ENCODE results near the gene MAP1LC3C. TPM values are rescaled to one million over a fixed set of nuclear protein-coding genes. Genes with fewer than 3 reads are reported as not detected.

Gene MAP1LC3C
- total RNA-seq, 2 donors from 2014 or later, result 0.26 to 9.6 TPM

- no peak overlapping the region for H3K4me3 ChIP-seq
- 72 to 76% methylated on average over 5 of the region's 5 CpGs for WGBS, 2 donors
- intact Hi-C loops (cut with DNase I), result no loop called here
- ATAC-seq (no peak), DNase-seq (no peak)
- H3K4me1 ChIP-seq, result no peaks in the 10 kb centered on the region
- no peaks in the 10 kb centered on the region for H3K27me3 ChIP-seq
- TF ChIP-seq CTCF (IDR thresholded peaks at IDR 0.05) (no peak), POLR2A (IDR thresholded peaks at IDR 0.05) (no peak)
- no peak overlapping the region for H3K27ac ChIP-seq
- no peaks in the 10 kb centered on the region for H3K36me3 ChIP-seq (replicated peaks in 1 of 2; ENCODE audit: insufficient read depth in 1 of 2, low read depth in 2 of 2)
- no peaks in the 10 kb centered on the region for H3K9me3 ChIP-seq
These were observed 6.0 kb upstream of the MAP1LC3C start for GRCh38 chr1:242004751-242005495.

- Histone ChIP-seq H3K9me3 (no peaks in the 10 kb centered on the region), H3K36me3 (replicated peaks in 1 of 2; ENCODE audit: insufficient read depth in 1 of 2, low read depth in 2 of 2) (no peaks in the 10 kb centered on the region), H3K27me3 (no peaks in the 10 kb centered on the region), H3K4me3 (no peak overlapping the region), H3K27ac (no peak overlapping the region), H3K4me1 (peaks cover 8% of the 10 kb centered on the region)
- DNase-seq (no peak), ATAC-seq (no peak)
- TF ChIP-seq CTCF (IDR thresholded peaks at IDR 0.05), result no peak
- intact Hi-C loops (cut with DNase I), result no loop called here
- 47 to 54% methylated on average over 4 of the region's 4 CpGs for WGBS, 2 donors
These were observed 3.6 kb upstream of the MAP1LC3C start for GRCh38 chr1:242002510-242002909.

- Histone ChIP-seq H3K27me3 (no peaks in the 10 kb centered on the region), H3K4me3 (no peak overlapping the region), H3K36me3 (replicated peaks in 1 of 2; ENCODE audit: insufficient read depth in 1 of 2, low read depth in 2 of 2) (no peaks in the 10 kb centered on the region), H3K27ac (no peak overlapping the region), H3K4me1 (peaks cover 8% of the 10 kb centered on the region), H3K9me3 (no peaks in the 10 kb centered on the region)
- ATAC-seq (no peak), DNase-seq (no peak)
- WGBS, 2 donors, result 65 to 73% methylated on average over 5 of the region's 5 CpGs
- TF ChIP-seq CTCF (IDR thresholded peaks at IDR 0.05) (no peak), POLR2A (IDR thresholded peaks at IDR 0.05) (no peak)
- intact Hi-C loops (cut with DNase I), result no loop called here
These were observed 3.2 kb upstream of the MAP1LC3C start for GRCh38 chr1:242002072-242002471.

- Histone ChIP-seq H3K36me3 (replicated peaks in 1 of 2; ENCODE audit: insufficient read depth in 1 of 2, low read depth in 2 of 2) (no peaks in the 10 kb centered on the region), H3K4me1 (peaks cover 8% of the 10 kb centered on the region), H3K4me3 (no peak overlapping the region), H3K27ac (no peak overlapping the region), H3K9me3 (no peaks in the 10 kb centered on the region), H3K27me3 (no peaks in the 10 kb centered on the region)
- WGBS, 2 donors, result 67 to 78% methylated on average over 7 of the region's 7 CpGs
- TF ChIP-seq CTCF (IDR thresholded peaks at IDR 0.05) (no peak), POLR2A (IDR thresholded peaks at IDR 0.05) (no peak)
- ATAC-seq (no peak), DNase-seq (no peak)
- intact Hi-C loops (cut with DNase I), result no loop called here
These were observed 1.5 kb upstream of the MAP1LC3C start for GRCh38 chr1:242000434-242000833.

GRCh38 chr1:241998412-241998921, 431 bp downstream of the MAP1LC3C start:
- no peaks in the 10 kb centered on the region for H3K36me3 ChIP-seq (replicated peaks in 1 of 2; ENCODE audit: insufficient read depth in 1 of 2, low read depth in 2 of 2)
- no peaks in the 10 kb centered on the region for H3K9me3 ChIP-seq
- H3K4me3 ChIP-seq, result no peak overlapping the region
- DNase-seq (peak; percentile 38 to 60 (median 58)), ATAC-seq (peak; percentile 68)
- peaks cover 8% of the 10 kb centered on the region for H3K4me1 ChIP-seq
- intact Hi-C loops (cut with DNase I), result no loop called here
- H3K27ac ChIP-seq, result no peak overlapping the region
- 8 to 9% methylated on average over 18 to 20 of the region's 20 CpGs for WGBS, 2 donors
- TF ChIP-seq CTCF (IDR thresholded peaks at IDR 0.05), result peak; percentile 29 to 78 (median 51)
- no peak for TF ChIP-seq POLR2A (IDR thresholded peaks at IDR 0.05)
- no peaks in the 10 kb centered on the region for H3K27me3 ChIP-seq

Data from body of pancreas (tissue), 4 donors.